Muscle layer of duodenum (tissue), 2 donors: ENCODE data around the gene ZDHHC22.

Experiments used
- H3K27ac ChIP-seq: one replicate; pipeline ENCODE4 v1.7.0; 2013; ENCODE audit warnings: mild to moderate bottlenecking, low read length
- H3K27me3 ChIP-seq: one replicate; pipeline ENCODE4 v1.7.0; 2013; ENCODE audit warnings: low read depth, mild to moderate bottlenecking, control low read depth, low read length
- H3K36me3 ChIP-seq, 2 donors: one replicate each; pipeline ENCODE4 v1.7.0; 2013; ENCODE audit warnings: low read length in 2 of 2, control low read depth in 1 of 2, mild to moderate bottlenecking in 1 of 2; ENCODE audit not compliant: insufficient read depth in 2 of 2, control insufficient read depth in 1 of 2
- H3K4me1 ChIP-seq, 2 donors: one replicate each; pipeline ENCODE4 v1.7.0; 2013; ENCODE audit warnings: low read length in 2 of 2, mild to moderate bottlenecking in 2 of 2, control low read depth in 1 of 2, moderate library complexity in 1 of 2; ENCODE audit not compliant: insufficient read depth in 2 of 2, control insufficient read depth in 1 of 2
- H3K4me3 ChIP-seq, 2 donors: one replicate each; pipeline ENCODE4 v1.7.0; 2013; ENCODE audit warnings: low read length in 2 of 2, low read depth in 1 of 2, mild to moderate bottlenecking in 1 of 2
- H3K9me3 ChIP-seq, 2 donors: one replicate each; pipeline ENCODE4 v1.7.0; 2013; ENCODE audit warnings: low read length in 2 of 2, control low read depth in 1 of 2, mild to moderate bottlenecking in 1 of 2; ENCODE audit not compliant: control insufficient read depth in 1 of 2
- donor health status: healthy.

Gene ZDHHC22

DNA sequence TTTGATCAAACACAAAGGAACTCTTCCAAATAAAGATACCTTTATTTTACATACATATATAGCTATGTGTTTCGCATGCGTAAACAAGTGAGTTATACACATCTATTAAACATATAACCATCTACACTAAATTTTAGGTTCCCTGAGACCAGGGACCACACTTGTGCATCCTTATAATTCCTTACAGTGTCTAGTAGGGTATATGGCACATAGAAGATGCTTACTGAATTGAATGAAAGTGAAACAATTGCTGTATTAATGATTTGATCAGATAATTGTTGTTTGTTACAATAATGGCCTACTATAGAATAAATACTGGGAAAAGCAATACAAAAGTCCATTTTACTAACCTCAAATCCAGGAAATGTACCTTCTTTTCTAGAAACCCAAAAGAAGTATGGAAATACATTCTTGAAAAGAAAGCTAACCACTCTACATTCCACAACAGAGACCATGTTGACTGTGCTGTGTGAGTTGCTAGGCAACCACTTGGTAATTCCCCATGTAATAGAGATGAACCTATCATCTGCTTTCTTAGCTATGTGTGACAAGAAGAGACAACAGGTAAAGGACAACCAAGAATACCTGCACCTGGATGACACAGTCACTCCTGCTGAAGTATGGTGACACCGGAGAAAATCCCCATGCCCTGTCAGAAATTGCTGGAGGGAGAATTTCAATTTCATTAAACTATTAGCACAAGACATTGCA lies 55.4 kb downstream of the ZDHHC22 start:
- peaks cover 2 to 4% of the 10 kb centered on the region in 2 donors for H3K9me3 ChIP-seq
- no peaks in the 10 kb centered on the region for H3K36me3 ChIP-seq
- no peak overlapping the region for H3K27ac ChIP-seq
- no peaks in the 10 kb centered on the region for H3K27me3 ChIP-seq
- no peak overlapping the region for H3K4me3 ChIP-seq
- no peaks in the 10 kb centered on the region for H3K4me1 ChIP-seq

DNA sequence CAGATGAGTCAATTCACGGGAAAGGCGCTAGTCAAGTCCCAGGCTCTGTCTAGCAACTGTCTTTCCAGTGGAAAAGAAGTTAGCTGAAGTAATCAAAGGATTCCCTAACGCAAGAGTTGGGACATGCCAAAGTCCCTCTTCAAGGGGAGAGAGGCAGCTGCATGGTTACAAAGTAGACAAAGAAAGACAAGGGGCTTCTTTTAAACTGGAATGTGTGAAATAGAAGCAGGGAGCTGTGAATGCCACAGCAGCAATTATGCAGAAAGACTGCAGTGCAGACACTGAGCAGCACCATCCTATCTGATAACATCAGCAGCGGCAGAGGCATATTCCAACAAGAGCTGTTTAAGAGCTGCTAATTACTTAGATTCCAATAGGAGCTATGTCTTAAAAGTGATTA lies 56.1 kb downstream of the ZDHHC22 start:
- Histone ChIP-seq H3K36me3 (no peaks in the 10 kb centered on the region), H3K4me1 (no peaks in the 10 kb centered on the region)

DNA sequence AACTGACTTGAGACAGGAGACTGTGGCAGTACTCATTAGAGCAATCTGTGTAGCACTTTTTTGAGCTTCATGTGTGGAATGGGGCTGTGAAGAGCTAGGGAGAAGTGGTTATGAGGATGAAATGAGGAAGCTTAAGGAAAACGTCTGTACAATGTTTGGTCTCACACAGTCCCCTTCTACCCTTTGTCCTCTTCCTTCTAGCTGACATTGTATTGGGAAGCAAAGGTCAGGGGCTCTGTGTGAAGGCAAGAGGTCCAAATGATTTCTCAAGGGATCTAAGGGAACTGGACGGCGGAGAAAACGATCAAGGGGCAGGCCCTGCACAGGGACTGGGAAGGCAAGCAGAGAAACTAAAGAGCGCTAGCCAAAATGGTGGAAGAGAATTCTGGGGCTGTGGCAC lies 56.6 kb downstream of the ZDHHC22 start:
- H3K4me1 ChIP-seq, result no peaks in the 10 kb centered on the region
- H3K36me3 ChIP-seq, result no peaks in the 10 kb centered on the region
- H3K27me3 ChIP-seq, result no peaks in the 10 kb centered on the region
- H3K4me3 ChIP-seq, result no peak overlapping the region
- peaks cover 0 to 2% of the 10 kb centered on the region in 2 donors for H3K9me3 ChIP-seq
- no peak overlapping the region for H3K27ac ChIP-seq

More for the DNA sequence above, 56.1 kb downstream of the ZDHHC22 start:
- H3K9me3 ChIP-seq, result no peaks in the 10 kb centered on the region
- H3K27me3 ChIP-seq, result no peaks in the 10 kb centered on the region
- no peak overlapping the region for H3K27ac ChIP-seq
- H3K4me3 ChIP-seq, result no peak overlapping the region

DNA sequence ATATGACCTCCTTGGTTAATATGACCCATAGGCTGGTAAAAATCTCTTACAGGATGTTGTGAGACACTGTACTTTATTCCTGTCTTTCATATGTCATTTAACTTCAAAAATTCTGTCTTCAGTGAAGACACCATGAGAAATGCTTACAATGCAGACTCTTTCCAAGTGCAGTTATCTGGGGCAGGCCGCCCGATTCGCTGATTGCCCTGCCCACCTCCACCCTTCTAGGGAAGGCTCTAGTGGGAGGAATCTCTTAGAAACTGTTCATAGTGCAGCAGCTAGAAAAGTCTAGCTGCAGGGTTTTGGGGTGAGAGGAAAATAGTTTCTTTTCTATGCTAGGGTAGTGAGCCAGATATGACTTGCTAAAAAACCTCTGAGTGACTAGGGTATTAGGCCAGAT lies 58.5 kb downstream of the ZDHHC22 start:
- Histone ChIP-seq H3K9me3 (peaks cover 0 to 7% of the 10 kb centered on the region in 2 donors), H3K36me3 (no peaks in the 10 kb centered on the region), H3K27me3 (no peaks in the 10 kb centered on the region), H3K4me1 (no peaks in the 10 kb centered on the region), H3K27ac (no peak overlapping the region), H3K4me3 (no peak overlapping the region)

DNA sequence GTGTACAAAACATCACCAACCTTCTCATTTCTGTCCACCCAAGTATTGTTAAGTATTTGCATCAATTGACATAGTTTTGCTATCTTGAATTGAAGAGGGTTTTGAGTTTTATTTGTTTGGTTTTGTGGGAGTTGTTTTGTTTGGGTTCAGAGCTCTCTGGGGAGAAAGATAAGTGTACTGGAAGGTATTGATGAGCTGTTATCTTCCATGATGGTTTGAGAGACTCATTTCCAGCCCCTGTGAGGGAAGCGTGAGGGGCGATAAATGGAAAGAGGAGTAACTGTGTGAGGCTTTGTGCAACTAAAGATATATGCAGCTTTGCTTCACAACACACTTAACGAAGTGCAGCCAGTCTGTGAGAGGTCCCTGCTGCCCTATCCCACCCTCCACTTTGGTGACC lies 59.2 kb downstream of the ZDHHC22 start:
- H3K4me1 ChIP-seq, result no peaks in the 10 kb centered on the region
- no peak overlapping the region for H3K27ac ChIP-seq
- no peaks in the 10 kb centered on the region for H3K27me3 ChIP-seq
- no peaks in the 10 kb centered on the region for H3K36me3 ChIP-seq
- peaks cover 0 to 7% of the 10 kb centered on the region in 2 donors for H3K9me3 ChIP-seq
- H3K4me3 ChIP-seq, result no peak overlapping the region
